RWPE2 (cell line): ENCODE measurements around the gene ALDH2.
"Not testable (repeated sequence)": the region's sequence is repeated elsewhere in the genome, so short reads cannot be mapped to it uniquely, and the experiment has no call there.

Experiments used
- ATAC-seq: fragments of 200-7000 bp; cut with Tn5 transposase; 3 replicates; pipeline ENCODE4 v1.9.1; 2021; ENCODE audit warnings: low read depth
- DNase-seq: peaks from one replicate; pipeline ENCODE4 v3.0.0-alpha.2; 2020; ENCODE audit warnings: low spot score
- H3K27ac ChIP-seq: fragments of 450-650 bp; 2 replicates; pipeline ENCODE4 v1.5.1; 2017; ENCODE audit warnings: mild to moderate bottlenecking; ENCODE audit not compliant: poor library complexity, severe bottlenecking
- H3K27me3 ChIP-seq: fragments of 250-450 bp; sonication (Bioruptor Pico); 2 replicates; pipeline ENCODE4 v1.5.1; 2021; ENCODE audit warnings: mild to moderate bottlenecking, moderate library complexity; ENCODE audit not compliant: insufficient read depth, poor library complexity, severe bottlenecking
- H3K36me3 ChIP-seq: fragments of 250-450 bp; sonication (Bioruptor Pico); 2 replicates; pipeline ENCODE4 v1.5.1; 2020; ENCODE audit warnings: low read depth, mild to moderate bottlenecking, moderate library complexity
- H3K4me1 ChIP-seq: fragments of 250-450 bp; sonication (Bioruptor Pico); 2 replicates; pipeline ENCODE4 v1.5.1; 2021; ENCODE audit warnings: mild to moderate bottlenecking, moderate library complexity; ENCODE audit not compliant: insufficient read depth, poor library complexity, severe bottlenecking
- H3K4me3 ChIP-seq: fragments of 250-450 bp; sonication (Bioruptor Pico); 2 replicates; pipeline ENCODE4 v1.5.1; 2021; ENCODE audit warnings: mild to moderate bottlenecking, moderate library complexity; ENCODE audit not compliant: severe bottlenecking
- H3K9me3 ChIP-seq: fragments of 250-450 bp; sonication (Bioruptor Pico); 2 replicates; pipeline ENCODE4 v1.5.1; 2021; ENCODE audit warnings: mild to moderate bottlenecking, moderate library complexity; ENCODE audit not compliant: severe bottlenecking
- TF ChIP-seq, protein P1 (sequence below): fragments of 450-650 bp; IDR thresholded peaks from one replicate; pipeline ENCODE4 v1.5.1; 2017; ENCODE audit warnings: mild to moderate bottlenecking, moderate library complexity; ENCODE audit not compliant: poor library complexity, severe bottlenecking

The ALDH2 gene

GRCh38 chr12:111730420-111730819 lies 36.3 kb upstream of the ALDH2 start:
- Histone ChIP-seq H3K36me3 (peaks cover 31% of the 10 kb centered on the region), H3K4me3 (no peak overlapping the region), H3K4me1 (no peaks in the 10 kb centered on the region), H3K9me3 (no peaks in the 10 kb centered on the region), H3K27me3 (no peaks in the 10 kb centered on the region), H3K27ac (no peak overlapping the region)
- TF ChIP-seq, protein P1, sequence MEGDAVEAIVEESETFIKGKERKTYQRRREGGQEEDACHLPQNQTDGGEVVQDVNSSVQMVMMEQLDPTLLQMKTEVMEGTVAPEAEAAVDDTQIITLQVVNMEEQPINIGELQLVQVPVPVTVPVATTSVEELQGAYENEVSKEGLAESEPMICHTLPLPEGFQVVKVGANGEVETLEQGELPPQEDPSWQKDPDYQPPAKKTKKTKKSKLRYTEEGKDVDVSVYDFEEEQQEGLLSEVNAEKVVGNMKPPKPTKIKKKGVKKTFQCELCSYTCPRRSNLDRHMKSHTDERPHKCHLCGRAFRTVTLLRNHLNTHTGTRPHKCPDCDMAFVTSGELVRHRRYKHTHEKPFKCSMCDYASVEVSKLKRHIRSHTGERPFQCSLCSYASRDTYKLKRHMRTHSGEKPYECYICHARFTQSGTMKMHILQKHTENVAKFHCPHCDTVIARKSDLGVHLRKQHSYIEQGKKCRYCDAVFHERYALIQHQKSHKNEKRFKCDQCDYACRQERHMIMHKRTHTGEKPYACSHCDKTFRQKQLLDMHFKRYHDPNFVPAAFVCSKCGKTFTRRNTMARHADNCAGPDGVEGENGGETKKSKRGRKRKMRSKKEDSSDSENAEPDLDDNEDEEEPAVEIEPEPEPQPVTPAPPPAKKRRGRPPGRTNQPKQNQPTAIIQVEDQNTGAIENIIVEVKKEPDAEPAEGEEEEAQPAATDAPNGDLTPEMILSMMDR: no peak
- no peak for ATAC-seq
- no peak for DNase-seq

DNA sequence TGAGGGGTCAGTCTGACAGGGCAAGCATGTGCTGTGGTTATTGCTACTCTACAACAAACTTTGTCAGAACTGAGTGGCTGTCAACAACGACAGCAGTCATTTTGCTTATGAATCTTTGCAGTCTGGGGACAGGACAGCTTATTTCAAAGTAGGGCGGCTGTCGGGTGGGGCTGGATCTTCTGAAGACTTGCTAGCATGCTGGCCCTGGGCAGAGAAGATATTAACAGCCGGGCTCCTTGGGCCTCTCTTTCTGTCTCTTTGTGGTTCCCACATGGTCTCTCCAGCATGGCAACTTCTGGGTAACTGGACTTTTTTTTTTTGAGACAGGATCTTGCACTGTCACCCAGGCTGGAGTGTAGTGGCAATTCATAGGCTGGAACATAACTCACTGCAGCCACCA lies 33.9 kb upstream of the ALDH2 start:
- H3K4me1 ChIP-seq: no peaks in the 10 kb centered on the region
- no peaks in the 10 kb centered on the region for H3K9me3 ChIP-seq
- ATAC-seq (no peak), DNase-seq (no peak)
- no peaks in the 10 kb centered on the region for H3K27me3 ChIP-seq
- H3K36me3 ChIP-seq: peaks cover 39% of the 10 kb centered on the region
- no peak overlapping the region for H3K27ac ChIP-seq
- TF ChIP-seq, protein P1: no peak
- no peak overlapping the region for H3K4me3 ChIP-seq

DNA sequence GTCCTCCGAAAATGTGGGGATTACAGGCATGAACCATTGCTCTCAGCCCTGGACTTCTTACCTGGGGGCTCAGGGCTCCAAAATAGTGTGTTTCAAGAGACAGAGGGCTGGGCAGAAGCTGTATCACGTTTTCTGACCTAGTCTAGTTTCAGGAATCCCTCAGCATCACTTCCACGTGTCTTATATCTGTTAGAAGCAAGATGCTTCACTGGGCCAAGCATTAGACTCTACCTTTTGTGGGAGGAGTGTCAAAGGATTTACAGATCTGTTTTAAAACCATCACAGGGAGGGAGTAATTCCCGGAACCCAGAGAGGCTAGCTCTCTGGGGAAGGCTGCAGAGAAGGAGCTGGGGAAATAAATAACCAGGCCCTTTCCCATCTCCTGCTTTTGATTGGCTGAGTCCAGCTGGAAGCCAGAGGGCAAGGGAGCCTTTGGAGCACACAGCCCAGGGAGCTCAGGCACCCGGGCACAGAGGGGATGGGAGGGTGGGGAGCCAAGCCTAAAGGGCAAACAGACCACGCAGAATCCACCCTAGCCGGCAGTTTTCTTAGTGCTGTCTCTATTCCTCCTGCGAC lies 33.3 kb upstream of the ALDH2 start:
- Histone ChIP-seq H3K27ac (no peak overlapping the region), H3K9me3 (no peaks in the 10 kb centered on the region), H3K27me3 (no peaks in the 10 kb centered on the region), H3K4me1 (no peaks in the 10 kb centered on the region), H3K4me3 (no peak overlapping the region), H3K36me3 (peaks cover 42% of the 10 kb centered on the region)
- TF ChIP-seq, protein P1: no peak
- no peak for DNase-seq
- ATAC-seq: no peak

GRCh38 chr12:111739524-111739923 lies 27.2 kb upstream of the ALDH2 start:
- not testable (repeated sequence) for H3K27ac ChIP-seq, H3K4me3 ChIP-seq, H3K4me1 ChIP-seq, H3K9me3 ChIP-seq, DNase-seq, ATAC-seq, H3K27me3 ChIP-seq
- H3K36me3 ChIP-seq: peaks cover 22% of the 10 kb centered on the region

- Histone ChIP-seq H3K9me3 (no peaks in the 10 kb centered on the region), H3K4me1 (no peaks in the 10 kb centered on the region), H3K4me3 (no peak overlapping the region), H3K27ac (no peak overlapping the region), H3K36me3 (peaks cover 26% of the 10 kb centered on the region), H3K27me3 (no peaks in the 10 kb centered on the region)
- no peak for ATAC-seq
- TF ChIP-seq, protein P1: no peak
- DNase-seq: no peak
Observed at GRCh38 chr12:111741235-111741812, 25.4 kb upstream of the ALDH2 start.
